ENCODE measurements around the gene MBD5. TPM values are rescaled to one million over a fixed set of nuclear protein-coding genes. Genes with fewer than 3 reads are reported as not detected.

MBD5 gene
- total and polyA plus RNA-seq, 3 donors from 2014 or later = 29.0 to 60.3 (median 55.4) TPM

DNA sequence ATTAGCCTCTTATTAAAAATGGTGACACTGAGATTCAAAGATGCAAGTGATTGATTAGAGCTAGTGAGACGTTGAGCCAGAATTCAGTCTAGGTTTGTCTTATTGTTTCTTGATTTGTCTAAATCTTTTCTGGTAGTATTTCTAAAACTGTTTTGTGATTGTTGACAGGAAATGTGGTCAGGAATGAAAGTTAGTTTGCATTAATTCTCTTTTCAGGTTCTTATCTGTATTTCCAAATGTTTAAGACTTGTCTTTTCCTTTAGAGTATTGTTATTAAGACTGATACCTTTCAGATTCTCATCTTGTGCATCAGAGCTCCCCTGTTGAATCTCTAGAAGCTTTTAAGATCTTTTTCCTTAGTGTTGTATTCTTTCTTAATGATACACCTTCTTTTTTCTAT, 89.3 kb downstream of the MBD5 start:
- WGBS, 2 donors = 80 to 85% methylated on average over 1 of the region's 1 CpG
- no peak for DNase-seq
- no peak overlapping the region for H3K27ac ChIP-seq
- no peak for TF ChIP-seq POLR2A (IDR thresholded peaks at IDR 0.05)
- TF ChIP-seq, protein P1, sequence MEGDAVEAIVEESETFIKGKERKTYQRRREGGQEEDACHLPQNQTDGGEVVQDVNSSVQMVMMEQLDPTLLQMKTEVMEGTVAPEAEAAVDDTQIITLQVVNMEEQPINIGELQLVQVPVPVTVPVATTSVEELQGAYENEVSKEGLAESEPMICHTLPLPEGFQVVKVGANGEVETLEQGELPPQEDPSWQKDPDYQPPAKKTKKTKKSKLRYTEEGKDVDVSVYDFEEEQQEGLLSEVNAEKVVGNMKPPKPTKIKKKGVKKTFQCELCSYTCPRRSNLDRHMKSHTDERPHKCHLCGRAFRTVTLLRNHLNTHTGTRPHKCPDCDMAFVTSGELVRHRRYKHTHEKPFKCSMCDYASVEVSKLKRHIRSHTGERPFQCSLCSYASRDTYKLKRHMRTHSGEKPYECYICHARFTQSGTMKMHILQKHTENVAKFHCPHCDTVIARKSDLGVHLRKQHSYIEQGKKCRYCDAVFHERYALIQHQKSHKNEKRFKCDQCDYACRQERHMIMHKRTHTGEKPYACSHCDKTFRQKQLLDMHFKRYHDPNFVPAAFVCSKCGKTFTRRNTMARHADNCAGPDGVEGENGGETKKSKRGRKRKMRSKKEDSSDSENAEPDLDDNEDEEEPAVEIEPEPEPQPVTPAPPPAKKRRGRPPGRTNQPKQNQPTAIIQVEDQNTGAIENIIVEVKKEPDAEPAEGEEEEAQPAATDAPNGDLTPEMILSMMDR (IDR thresholded peaks at IDR 0.05) = no peak
- H3K4me3 ChIP-seq = no peak overlapping the region
- no peaks in the 10 kb centered on the region for H3K27me3 ChIP-seq
- H3K4me1 ChIP-seq = no peaks in the 10 kb centered on the region
- no peaks in the 10 kb centered on the region for H3K36me3 ChIP-seq (ENCODE audit: low read depth, missing control alignments)
- intact Hi-C loops (cut with DNase I; ENCODE audit: low total_unique reads) = no loop called here
- H3K9me3 ChIP-seq = no peaks in the 10 kb centered on the region

DNA sequence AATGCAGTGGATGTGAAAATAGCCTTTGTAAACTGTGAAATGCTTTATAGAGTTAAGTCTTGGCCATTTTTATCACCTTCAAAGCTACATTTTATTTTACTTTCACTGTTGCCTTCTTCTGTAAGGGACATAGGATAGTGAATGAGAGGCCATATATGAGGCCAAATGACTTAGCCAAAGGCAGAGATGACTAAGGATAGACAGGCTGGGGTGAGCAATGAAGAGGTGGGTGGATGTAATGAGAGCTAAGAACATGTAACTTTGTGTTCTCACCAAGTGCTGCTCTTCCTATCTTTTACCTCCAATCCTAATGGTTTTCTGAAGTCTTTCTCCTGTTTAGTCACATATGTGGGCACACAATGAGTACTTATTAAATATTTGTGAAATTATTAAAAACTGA, 101.9 kb downstream of the MBD5 start:
- intact Hi-C loops (cut with DNase I; ENCODE audit: low total_unique reads) = no loop called here
- no peaks in the 10 kb centered on the region for H3K27me3 ChIP-seq
- H3K4me3 ChIP-seq = no peak overlapping the region
- TF ChIP-seq, protein P1 (IDR thresholded peaks at IDR 0.05) = no peak
- no peak for TF ChIP-seq POLR2A (IDR thresholded peaks at IDR 0.05)
- no peaks in the 10 kb centered on the region for H3K36me3 ChIP-seq (ENCODE audit: low read depth, missing control alignments)
- H3K4me1 ChIP-seq = no peaks in the 10 kb centered on the region
- DNase-seq = no peak
- no peaks in the 10 kb centered on the region for H3K9me3 ChIP-seq
- H3K27ac ChIP-seq = no peak overlapping the region

DNA sequence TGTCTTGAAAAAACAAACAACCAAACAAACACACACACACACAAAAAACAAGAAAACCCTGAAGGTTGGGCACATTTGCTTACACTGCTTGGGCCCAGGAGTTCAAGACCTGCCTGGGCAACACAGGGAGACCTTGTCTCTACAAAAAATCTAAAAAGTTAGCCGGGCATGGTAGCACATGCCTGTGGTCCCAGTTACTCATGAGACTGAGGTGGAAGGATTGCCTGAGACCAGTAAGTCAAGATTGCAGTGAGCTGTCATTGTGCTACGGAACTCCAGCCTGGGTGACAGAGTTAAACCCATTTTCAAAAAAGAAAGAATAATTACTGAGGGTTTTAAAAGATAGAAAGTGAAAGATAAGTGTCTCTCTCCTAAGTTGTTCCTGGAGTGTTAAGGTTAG, 103.4 kb downstream of the MBD5 start:
- Histone ChIP-seq H3K36me3 (ENCODE audit: low read depth, missing control alignments) (no peaks in the 10 kb centered on the region), H3K27ac (no peak overlapping the region), H3K4me1 (no peaks in the 10 kb centered on the region), H3K4me3 (no peak overlapping the region), H3K27me3 (no peaks in the 10 kb centered on the region), H3K9me3 (no peaks in the 10 kb centered on the region)
- intact Hi-C loops (cut with DNase I; ENCODE audit: low total_unique reads) = no loop called here
- WGBS, 2 donors = 92 to 95% methylated on average over 2 of the region's 2 CpGs
- TF ChIP-seq, protein P1 (IDR thresholded peaks at IDR 0.05) = no peak
- TF ChIP-seq POLR2A (IDR thresholded peaks at IDR 0.05) = no peak
- no peak for DNase-seq

DNA sequence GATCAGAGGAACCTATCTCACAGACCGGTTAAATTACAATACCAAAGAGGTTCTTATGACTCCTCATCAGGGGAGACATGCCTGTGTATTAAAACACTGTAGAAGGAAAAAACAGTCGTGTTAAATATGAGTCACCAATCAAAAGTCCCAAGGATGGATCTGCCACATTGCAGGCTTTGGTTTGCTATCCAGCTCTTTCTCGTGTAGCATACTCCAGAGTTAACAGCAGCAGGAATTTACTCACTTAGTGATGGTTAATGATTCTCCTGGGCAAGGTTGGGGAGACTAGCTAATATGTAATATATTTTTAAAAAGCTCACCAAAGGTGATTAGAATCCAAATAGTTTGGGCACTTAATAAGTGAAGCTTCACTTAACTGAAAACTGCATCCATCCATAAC, 109.7 kb downstream of the MBD5 start:
- DNase-seq = no peak
- no peaks in the 10 kb centered on the region for H3K36me3 ChIP-seq (ENCODE audit: low read depth, missing control alignments)
- no peaks in the 10 kb centered on the region for H3K27me3 ChIP-seq
- intact Hi-C loops (cut with DNase I; ENCODE audit: low total_unique reads) = no loop called here
- WGBS, 2 donors = 75 to 77% methylated on average over 3 of the region's 3 CpGs
- no peak overlapping the region for H3K4me3 ChIP-seq
- no peaks in the 10 kb centered on the region for H3K4me1 ChIP-seq
- no peak overlapping the region for H3K27ac ChIP-seq
- no peaks in the 10 kb centered on the region for H3K9me3 ChIP-seq
- TF ChIP-seq, protein P1 (IDR thresholded peaks at IDR 0.05) = no peak
- TF ChIP-seq POLR2A (IDR thresholded peaks at IDR 0.05) = no peak

DNA sequence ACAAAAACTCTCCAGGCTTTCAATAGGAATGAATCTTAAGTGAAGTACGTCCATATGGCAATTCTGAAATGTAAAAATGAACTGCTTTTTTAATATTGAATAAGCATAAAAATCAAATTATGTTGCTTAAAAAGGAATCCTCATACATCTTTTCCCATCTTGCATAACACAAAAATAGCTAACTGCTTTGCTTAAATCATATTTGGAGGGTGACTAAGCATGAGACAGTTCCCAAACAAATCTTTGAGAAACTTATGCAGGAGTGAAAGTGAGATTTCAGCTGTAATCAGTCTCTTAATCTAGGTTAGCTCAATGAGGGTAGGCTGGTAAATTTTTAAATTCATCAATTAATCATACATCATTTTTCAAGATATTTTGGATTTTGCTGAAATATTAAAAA, 111.5 kb downstream of the MBD5 start:
- Histone ChIP-seq H3K4me3 (no peak overlapping the region), H3K27me3 (no peaks in the 10 kb centered on the region), H3K9me3 (no peaks in the 10 kb centered on the region), H3K4me1 (no peaks in the 10 kb centered on the region), H3K27ac (no peak overlapping the region), H3K36me3 (ENCODE audit: low read depth, missing control alignments) (no peaks in the 10 kb centered on the region)
- intact Hi-C loops (cut with DNase I; ENCODE audit: low total_unique reads) = no loop called here
- 91 to 96% methylated on average over 1 of the region's 1 CpG for WGBS, 2 donors
- DNase-seq = no peak
- TF ChIP-seq POLR2A (IDR thresholded peaks at IDR 0.05) = no peak
- TF ChIP-seq, protein P1 (IDR thresholded peaks at IDR 0.05) = no peak
